AG10803 (cell line): Measurements from ENCODE around the gene N4BP2.
"Not testable (repeated sequence)": the region's sequence is repeated elsewhere in the genome, so short reads cannot be mapped to it uniquely, and the experiment has no call there.

ENCODE experiments used
- DNase-seq: peaks from one replicate; pipeline ENCODE4 v3.0.0; 2010; ENCODE audit warnings: low read depth
- H3K4me3 ChIP-seq: 2 replicates; pipeline ENCODE4 v1.5.1; 2011; ENCODE audit warnings: mild to moderate bottlenecking, low read length, control low read depth
- CTCF ChIP-seq: conservative IDR thresholded peaks from 2 replicates; pipeline ENCODE4 v1.5.1; 2011; ENCODE audit warnings: mild to moderate bottlenecking, low read length, control low read depth, inconsistent platforms

N4BP2 gene

DNA sequence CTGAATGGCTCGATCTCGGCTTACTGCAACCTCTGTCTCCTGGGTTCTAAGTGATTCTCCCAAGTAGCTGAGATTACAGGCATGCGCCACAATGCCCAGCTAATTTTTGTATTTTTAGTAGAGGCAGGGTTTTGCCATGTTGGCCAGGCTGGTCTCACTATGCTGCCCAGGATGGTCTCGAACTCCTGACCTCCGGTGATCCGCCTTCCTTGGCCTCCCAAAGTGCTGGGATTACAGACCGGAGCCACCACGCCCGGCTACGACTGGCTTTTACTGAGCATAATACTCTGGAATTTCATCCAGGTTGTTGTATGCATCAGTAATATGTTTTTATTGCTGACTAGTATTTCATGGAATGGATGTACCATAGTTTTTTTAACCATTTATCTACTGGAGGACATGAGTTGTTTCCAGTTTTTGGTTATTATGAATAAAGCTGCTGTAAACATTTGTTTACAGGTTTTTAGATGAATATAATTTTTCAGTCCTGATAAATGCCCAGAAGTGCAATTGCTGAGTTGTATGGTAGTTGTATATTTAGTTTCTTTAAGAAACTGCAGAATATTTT, 31.2 kb downstream of the N4BP2 start:
- TF ChIP-seq CTCF, result no peak
- H3K4me3 ChIP-seq, result no peak overlapping the region
- no peak for DNase-seq

- not testable (repeated sequence) for DNase-seq, H3K4me3 ChIP-seq
These were observed 36.8 kb downstream of the N4BP2 start for GRCh38 chr4:40093400-40093799.

- H3K4me3 ChIP-seq, result no peak overlapping the region
- no peak for DNase-seq
- TF ChIP-seq CTCF, result no peak
These were observed 42.4 kb downstream of the N4BP2 start for GRCh38 chr4:40099010-40099409.

DNA sequence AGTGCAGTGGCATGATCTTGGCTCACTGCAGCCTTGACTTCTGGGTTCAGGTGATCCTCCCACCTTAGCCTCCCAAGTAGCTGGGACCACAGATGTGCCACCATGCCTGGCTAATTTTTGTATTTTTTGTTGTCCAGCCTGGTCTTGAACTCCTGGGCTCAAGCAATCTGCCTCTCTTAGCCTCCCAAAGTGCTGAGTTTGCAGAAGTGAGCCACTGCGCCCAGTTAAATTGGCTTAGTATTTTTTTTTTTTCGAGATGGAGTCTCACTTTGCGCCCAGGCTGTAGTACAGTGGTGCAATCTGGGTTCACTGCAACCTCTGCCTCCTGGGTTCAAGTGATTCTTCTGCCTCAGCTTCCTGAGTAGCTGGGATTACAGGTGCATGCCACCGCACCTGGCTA, 50.5 kb downstream of the N4BP2 start:
- not testable (repeated sequence) for DNase-seq, H3K4me3 ChIP-seq

- DNase-seq, result no peak
- no peak for TF ChIP-seq CTCF
- H3K4me3 ChIP-seq, result no peak overlapping the region
These were observed 55.6 kb downstream of the N4BP2 start for GRCh38 chr4:40112027-40112792.

DNA sequence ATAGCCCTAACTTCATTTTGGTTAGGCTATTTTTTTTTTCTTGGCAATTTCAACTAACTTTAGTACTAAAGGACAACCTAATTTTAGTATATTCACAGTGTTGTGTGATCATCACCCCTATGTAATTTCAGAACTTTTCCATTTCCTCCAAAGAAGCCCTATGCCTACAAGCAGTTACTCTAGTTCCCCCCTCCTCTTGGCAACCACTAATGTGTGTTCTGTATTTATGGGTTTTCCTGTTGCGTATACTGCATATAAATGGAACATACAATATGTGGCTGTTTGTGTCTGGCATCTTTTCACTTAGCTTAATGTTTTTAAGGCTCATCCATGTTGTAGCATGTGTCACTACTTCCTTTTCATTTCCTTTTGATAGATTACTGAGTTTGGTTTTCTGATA, 57.6 kb downstream of the N4BP2 start:
- no peak overlapping the region for H3K4me3 ChIP-seq
- TF ChIP-seq CTCF, result no peak
- no peak for DNase-seq

GRCh38 chr4:40118861-40119260, 62.2 kb downstream of the N4BP2 start:
- no peak overlapping the region for H3K4me3 ChIP-seq
- no peak for TF ChIP-seq CTCF
- DNase-seq, result no peak

GRCh38 chr4:40119344-40119743, 62.7 kb downstream of the N4BP2 start:
- DNase-seq, result no peak

More at GRCh38 chr4:40119344-40119743, 62.7 kb downstream of the N4BP2 start:
- TF ChIP-seq CTCF, result no peak
- no peak overlapping the region for H3K4me3 ChIP-seq
